SH-SY5Y (cell line): ENCODE measurements around the gene PCSK7.

Source experiments
- GATA2 ChIP-seq: IDR thresholded peaks from 2 replicates; pipeline ENCODE4 v1.6.1; 2011; ENCODE audit warnings: mild to moderate bottlenecking, low read depth, low read length
- GATA3 ChIP-seq: IDR thresholded peaks from 2 replicates; pipeline ENCODE4 v1.6.1; 2011; ENCODE audit warnings: low read depth, mild to moderate bottlenecking, low read length, moderate library complexity

PCSK7 gene

DNA sequence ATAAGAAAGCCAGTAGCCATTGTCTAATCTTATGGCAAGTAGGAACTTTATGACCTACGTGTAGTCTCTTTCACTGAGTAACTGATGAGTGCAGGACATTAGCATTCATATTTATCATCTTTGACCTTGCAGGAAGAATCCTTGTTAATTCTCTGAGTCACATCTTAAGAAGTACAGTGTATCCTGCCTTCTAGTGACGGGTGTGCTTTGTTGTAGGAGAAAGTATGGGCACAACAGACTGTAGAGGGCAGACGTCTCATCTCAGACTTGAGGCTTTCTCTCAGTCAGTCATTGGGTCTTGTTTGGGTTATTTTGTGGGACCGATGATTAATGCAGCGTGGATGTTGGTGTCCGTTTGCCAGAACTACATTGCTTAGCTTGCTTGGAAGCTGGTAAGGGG lies 7.4 kb upstream of the PCSK7 start:
- TF ChIP-seq GATA2 (no peak), GATA3 (no peak)

DNA sequence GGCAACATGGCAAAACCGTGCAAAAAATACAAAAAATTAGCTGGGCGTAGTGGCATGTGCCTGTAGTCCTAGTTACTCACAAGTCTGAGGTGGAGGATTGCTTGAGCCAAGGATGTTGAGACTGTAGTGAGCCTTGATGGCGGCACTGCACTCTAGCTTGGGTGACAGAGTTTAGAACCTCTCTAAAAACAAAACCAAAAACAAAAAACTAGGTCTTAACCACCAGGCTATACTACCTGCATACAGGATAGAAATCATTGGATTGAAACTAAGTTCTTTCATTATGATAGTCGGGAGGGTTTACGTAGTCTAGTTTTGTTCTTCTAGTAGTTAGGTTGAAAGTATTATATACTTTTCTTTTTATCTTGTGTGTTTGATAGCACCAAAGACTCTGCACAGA lies 6.3 kb upstream of the PCSK7 start:
- TF ChIP-seq GATA2 (no peak), GATA3 (no peak)

DNA sequence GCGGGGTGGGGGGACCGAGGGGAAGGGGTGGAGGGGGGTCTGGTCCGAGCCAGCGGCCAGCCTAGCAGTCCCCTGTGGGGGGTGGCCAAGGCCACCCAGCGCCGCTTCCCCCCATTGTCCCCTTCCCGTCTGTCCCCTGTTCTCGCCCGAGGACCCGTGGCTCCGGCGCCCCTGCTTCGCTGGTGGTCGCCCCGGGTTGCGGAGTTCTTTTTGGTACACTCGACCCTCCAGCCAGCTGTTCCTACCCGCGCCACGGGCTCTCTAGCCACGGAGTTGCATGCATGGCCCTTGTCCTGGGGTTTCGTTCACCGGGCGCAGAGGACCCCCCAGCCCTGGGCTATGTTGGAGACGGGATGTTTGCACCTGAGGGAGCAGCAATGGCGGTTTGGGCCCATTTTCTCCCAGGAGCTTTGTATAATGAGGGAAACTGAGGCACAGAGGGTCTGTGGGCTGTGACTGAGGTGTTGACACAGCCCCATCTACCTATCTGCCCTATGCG lies 1.1 kb upstream of the PCSK7 start:
- TF ChIP-seq GATA3 (no peak), GATA2 (no peak)

DNA sequence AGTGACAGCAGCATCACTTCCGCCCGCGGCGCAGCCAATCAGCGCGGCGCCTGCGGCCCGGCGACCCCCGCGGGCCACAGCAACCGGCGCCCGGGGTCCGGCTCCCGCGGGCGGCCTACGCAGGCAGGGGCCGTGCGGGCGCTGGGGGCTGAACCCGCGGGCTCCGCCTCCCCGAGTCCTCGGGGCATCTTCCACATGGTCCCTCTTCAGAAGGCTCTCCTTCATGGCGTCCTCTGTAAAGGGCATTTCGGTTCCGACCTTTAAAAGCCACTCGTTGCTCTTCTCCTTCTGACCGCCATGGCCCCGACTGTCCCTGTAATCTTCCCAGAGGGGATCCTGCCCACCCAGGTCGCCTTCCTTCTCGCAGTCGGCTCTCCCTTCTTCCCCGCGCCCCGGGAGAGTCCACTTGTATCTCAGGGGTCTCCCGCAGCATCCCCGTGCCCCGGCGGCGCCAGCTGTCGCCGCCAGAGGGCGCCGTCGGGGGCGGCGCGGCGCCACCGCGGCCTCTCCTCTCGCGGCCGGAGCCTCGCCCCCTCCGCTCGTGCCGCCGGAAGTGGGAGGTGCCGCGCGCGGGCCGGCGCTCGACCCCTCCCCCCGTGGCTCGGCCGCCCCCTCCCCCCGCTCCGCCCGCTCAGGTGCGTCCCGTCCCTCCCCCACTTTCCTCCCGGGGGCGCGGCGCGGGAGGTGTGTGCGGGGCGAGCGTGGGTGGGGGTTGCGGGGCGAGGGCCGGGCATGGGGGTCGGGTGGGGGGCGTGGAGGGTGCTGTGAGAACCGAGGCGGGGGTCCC lies 412 bp upstream of the PCSK7 start, which contains the start of gene RNF214:
Gene RNF214 (plus strand): TSS at position 580 of the 787 bp plus-strand sequence. CDS start 1,602 bp downstream, outside the sequence.
- TF ChIP-seq GATA3 (no peak), GATA2 (no peak)

DNA sequence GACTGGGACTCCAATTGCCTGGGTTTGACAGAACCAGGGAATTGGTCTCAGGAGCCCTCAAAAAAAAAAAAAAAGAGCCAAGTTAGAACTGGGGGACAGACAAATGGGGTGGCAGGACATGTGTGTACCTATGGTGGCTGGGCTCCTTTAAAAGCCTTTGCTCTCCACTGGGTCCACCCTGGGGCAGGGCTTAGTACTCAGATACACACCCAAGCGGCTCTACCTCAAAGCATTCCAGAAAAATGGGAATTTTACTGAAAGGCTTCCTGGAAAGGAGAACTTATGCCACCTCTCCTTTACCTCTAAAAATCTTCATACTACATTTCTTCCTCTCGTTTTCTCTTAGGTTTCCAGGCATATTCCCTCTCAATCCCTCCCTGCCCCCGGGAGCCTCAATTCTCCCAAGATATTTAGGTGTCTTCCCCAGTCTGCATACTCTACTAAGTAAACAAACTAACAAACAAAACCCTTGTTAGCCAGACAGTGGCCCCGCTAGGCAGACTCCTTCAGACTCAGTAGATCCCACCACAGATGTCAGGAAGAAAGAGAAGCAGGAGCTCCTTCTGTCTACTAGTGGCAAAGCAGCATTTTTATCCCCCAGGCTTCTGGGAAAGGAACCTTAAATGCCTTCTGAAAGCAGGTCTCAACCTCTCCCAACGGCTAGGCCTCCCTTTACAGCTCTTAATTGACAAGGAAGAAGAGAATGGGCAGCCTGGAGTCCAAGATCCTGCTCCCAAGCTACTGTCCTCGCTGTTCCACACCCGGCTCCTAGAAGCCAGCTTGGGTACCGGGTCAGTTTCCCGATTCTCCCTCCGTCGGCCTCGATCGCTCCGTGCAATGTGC lies 653 bp downstream of the PCSK7 start:
- TF ChIP-seq GATA3 = no peak
- no peak for TF ChIP-seq GATA2

DNA sequence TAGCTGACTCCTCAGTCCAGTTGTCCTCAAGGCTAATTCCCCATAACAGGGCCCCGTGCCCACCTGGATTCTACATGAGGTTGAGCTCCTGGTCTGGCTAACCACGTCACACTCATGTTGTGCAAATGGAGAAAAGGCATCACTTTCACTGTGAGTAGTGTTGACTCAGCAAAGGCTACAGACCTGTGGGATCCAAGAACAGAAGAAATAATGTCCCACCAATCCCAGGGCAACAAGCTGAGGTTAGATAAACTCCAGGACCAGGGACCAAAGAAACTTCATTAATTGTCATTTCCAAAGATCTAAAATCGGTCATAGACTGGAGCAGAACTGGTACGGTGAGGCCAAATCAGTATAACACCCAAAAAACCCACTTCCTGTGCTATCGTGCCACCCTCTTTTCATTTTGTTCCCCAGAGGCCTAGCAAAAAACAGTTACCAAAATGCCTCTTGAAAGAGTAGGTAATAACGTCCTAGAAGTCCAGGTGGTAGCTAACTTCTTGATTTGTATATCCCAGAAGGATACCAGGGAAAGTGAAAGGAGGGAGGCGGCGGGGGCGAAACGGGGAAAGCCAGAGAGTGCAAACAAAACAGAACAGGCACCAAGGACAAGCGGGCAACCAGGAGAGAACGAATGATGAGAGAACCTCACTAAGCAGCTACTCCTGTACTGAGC lies 1.4 kb downstream of the PCSK7 start:
- TF ChIP-seq GATA3 = no peak
- no peak for TF ChIP-seq GATA2

DNA sequence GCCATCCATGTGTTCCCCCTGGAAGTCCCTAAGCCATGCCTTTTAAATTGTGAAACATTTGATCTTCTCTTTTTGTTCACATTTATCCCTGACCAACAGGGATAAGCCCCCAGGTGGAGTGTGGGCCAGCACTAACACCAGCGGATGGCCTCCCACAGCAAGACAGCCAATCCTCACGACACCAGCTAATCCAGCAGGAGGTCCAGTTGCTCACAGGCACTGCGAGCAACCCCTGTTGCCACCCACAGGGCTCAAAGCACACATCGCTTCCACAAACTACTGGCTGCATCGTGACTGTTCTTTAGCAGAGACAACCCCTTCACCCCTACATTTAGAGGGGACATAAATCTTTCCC lies 2.0 kb downstream of the PCSK7 start:
- no peak for TF ChIP-seq GATA3
- no peak for TF ChIP-seq GATA2

DNA sequence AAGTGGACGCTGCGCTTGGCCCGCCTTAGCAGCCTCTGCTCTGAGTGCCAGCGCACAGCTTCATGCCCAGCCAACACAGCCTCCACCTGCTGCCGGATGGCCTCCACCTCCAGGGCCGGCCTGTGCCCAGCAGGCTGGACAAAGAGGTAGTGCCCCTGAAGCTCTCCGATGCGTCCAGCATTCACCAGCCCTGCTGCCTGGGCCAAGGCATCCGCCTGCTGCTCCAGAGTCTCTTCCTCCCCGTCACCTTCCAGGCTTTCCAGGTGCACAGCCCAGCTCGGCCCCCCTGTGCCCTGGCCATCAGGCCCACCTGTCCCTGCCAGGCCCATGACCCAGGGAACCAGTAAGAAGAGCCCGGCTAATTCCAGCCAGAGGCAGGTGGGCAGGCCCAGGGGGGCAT lies 2.5 kb downstream of the PCSK7 start:
- TF ChIP-seq GATA2 = no peak
- no peak for TF ChIP-seq GATA3

DNA sequence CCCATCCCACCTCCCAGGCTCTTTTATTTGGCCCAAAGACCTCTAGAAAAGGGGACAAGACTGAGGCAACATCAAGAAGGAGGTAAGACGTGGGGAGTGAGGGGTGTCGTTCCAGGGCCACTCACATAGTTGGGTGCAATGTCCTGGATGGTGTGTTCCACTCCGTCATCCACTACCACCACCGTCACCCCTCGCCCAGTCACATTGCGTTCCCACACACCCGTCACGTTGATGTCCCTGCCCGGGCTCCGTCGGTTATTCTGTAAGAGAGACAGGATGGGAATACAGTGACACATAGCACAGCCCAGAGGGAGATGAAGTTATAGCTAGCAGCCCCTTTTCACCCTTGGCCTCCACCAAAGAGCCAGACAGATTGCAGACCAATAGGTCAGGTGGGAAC lies 3.8 kb downstream of the PCSK7 start:
- TF ChIP-seq GATA3 (no peak), GATA2 (no peak)

DNA sequence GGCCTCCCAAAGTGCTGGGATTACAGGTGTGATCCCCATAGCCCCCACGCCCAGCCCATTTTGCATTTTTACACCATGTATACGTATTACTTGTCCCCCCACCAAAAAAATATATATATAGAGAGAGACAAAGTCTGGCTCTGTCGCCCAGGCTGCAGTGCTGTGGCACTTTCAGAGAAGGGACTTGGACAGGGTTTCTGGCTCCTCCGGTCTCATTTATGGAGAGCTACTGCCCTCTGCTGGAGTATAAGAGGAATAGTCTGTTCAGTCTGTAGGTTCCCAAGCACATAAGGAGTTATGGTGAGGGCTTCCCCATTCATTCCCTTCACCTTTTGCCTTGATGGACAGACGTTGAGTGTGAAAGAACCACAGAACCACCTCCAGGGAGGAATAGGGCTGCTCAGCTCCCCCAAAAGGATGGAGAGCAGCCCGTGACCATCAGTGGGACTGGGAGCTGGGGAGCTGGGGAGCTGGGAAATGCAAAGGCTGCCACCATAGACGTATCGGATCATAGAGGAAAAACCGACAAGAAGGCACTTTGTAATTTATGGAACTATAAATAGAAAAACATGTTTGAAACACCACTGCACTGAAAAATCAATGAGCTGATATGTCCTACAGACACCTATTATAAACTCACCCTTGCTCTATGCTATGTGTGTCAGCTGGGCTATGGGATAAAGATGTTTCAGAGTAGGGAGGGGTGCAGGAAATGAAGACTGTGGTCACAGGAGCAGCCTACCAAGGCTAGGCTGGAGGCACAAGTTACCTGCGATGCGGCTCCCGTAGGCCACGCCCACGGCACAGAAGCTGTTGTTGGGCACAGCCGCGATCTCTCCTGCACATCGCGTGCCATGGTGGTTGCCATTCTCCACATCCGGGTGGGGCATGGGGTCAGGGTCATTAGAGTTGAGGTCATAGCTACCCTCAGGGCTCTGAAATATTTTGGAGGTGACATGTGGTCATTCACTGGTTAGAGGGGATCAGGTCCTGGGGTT lies 5.2 kb downstream of the PCSK7 start:
- no peak for TF ChIP-seq GATA3
- no peak for TF ChIP-seq GATA2

DNA sequence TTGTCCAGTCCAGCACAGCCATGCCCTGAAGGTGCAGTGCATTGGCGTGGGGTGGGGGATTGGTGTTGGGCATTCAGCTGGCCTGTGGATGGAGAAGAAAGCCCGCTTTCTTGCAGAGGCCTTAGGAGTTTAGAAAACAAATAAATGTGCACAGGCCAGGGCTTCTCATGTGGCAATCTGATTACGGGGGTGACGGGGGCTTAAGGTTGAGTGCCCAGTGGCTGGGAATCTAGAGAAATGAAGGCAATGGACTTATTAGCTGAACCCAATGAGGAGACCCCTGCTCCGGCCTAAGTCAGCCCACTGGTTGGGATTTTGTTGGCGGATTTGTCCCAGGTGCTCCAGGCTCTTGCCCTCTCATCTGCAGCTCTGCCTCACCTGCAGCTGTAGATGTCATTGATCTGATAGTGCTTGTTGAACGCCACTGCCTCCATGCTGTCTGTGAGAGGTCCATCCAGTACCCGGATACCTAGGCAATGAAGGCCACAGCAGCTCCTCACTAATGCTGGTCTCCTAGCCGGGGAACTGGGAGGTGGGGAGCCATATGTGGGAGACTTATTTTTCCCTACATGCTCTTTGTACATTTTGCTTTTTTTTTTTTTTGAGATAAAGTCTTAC lies 6.2 kb downstream of the PCSK7 start:
- TF ChIP-seq GATA2 = no peak

DNA sequence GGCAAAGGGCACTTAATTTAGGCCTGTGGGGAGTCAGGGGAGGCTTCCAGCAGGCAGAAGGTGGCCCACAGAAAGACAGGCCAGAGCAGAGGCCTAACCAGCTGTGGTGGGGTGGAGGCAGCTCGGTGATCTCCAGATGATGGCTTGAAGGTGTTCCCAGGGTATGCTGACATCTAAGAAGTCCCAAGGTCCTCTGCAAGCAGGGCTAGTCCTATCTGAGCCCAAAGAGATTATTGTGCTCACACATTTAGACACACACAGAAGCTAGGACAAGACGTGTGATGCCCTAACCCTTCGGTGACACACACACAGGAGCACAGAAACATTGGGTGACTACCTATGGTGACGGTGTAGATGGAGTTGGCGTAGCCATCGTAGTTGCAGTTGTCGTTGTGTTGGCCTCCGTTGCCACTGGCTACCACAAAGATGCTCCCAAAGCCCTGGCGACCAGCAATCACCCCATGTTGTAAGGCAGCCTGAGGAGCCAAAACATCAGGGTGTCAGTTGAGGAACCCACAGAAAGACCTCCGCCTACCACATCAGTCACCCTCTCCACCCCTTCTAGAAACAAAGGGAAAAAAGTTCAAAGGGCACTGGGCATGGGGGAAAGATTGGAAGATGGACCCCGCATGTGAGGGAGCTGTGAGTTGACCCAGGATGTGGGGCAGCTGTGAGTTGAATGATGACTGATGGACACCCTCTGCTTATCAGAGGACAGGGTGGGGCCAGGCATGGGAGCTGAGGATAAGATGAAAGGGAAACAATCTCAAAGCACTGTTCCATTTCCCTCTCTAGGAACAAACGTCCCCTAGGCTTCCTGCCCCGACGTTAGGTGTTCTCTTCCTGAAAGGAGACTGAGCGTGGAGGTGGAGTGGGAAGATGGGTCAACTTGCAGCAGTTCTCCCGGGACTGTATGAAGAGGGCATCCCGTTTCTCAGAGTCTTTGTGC lies 7.9 kb downstream of the PCSK7 start:
- TF ChIP-seq GATA2 (no peak), GATA3 (no peak)
